ENCODE data around the gene DNAJC5. TPM values are rescaled to one million over a fixed set of nuclear protein-coding genes. Genes with fewer than 3 reads are reported as not detected.
"Not testable (repeated sequence)": the region's sequence is repeated elsewhere in the genome, so short reads cannot be mapped to it uniquely, and the experiment has no call there.

DNAJC5 gene
- polyA plus RNA-seq, 3 donors: 25.7 to 29.0 (median 28.7) TPM

DNA sequence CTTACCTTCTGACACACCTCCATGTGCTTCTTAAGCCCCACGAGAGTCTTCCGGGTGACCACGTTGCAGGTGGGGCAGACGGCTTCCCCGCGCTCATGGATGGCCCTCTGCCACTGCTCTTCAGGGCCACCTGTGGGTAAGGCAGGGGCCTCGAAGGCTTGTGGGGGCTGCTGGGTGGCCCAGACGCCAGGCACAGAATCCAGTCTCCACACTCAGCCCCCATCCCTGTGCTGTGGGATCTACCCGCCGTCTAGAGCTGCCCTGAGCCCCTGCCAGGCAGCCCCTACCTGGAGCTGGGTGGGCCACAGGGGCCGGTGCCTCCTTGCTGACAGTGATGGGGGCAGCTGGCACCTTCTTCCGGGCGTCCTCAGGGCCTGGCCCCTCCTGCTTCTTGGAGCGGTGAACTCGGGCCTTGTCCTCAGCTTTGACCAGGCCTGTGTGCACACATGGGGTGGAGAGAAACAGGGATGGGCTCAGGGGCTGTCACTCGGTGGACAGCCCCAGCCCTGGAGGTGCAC, 68.9 kb downstream of the DNAJC5 start:
- no peak for DNase-seq (ENCODE audit: low read depth in 3 of 3, low spot score in 2 of 3)

DNA sequence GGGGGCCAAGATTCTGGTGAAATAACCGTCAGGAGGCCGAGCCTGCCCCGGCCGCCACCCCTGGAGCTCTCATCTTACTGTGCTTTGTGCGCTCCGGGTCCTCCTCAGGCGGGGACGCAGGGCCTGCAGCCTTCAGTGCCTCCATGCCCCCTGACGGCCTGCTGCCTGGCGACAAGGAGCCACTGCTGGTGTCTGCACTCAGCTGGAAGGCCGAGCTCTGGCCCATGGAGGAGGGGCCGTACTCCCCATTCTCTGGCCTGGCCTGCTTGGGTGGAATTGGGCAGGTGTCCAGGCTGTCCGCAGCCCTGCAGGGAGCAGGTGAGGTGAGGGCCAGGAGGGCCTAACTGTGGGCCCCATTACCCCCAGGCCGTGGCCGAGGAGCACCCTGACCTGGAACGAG, 69.5 kb downstream of the DNAJC5 start:
- DNase-seq (ENCODE audit: low read depth in 3 of 3, low spot score in 2 of 3): no peak

DNA sequence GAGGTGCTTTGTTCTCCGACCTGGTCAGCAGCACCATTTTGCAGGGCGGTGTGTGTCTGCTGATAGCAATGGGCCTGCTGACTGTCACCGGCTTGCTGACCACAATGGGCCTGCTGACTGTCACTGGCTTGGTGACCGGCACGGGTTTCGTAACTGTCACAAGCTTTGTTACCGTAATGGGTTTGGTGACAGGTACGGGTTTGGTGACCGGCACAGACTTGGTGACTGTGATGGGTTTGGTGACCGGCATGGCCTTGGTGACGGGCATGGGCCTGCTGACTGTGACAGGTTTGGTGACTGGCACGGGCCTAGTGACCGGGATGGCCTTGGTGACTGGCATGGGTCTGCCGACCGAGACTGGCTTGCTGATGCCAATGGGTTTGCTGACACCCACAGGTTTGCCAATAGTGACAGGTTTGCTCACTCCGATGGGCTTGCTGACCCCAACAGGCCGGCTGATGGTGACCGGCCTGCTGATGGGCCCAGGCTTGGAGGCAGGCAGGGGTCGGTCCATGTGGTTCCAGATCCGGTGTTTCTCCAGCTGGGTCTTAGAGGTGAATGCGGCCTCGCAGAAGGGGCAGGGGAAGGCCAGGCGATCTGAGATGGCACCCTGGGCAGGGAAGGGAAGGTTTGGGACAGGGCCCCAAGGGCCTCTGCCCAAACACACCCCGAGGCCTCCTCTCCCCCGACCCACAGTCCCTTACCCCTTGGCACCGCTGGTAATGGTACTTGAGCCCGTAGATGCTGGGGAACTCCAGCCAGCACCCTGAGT, 71.4 kb downstream of the DNAJC5 start:
- no peak for DNase-seq (ENCODE audit: low read depth in 3 of 3, low spot score in 2 of 3)

DNA sequence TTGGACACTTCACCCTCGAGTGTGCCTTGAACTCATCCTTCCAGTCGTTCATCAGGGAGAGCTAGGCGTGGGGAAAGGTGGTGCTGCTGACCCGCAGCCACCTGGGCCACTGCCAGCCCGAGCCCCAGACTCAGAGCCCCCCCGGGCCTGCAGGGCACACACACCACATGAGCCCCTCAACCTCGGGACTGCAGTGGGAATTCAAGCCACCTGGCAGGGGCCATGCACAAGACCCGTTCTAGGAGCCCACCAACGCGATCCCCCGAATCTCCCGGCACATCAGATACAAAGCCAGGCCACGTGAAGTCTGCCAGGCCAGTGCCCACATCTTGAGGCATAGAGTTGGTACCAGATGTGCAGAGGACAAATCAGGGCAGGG, 72.0 kb downstream of the DNAJC5 start:
- no peak for DNase-seq (ENCODE audit: low read depth in 3 of 3, low spot score in 2 of 3)

DNA sequence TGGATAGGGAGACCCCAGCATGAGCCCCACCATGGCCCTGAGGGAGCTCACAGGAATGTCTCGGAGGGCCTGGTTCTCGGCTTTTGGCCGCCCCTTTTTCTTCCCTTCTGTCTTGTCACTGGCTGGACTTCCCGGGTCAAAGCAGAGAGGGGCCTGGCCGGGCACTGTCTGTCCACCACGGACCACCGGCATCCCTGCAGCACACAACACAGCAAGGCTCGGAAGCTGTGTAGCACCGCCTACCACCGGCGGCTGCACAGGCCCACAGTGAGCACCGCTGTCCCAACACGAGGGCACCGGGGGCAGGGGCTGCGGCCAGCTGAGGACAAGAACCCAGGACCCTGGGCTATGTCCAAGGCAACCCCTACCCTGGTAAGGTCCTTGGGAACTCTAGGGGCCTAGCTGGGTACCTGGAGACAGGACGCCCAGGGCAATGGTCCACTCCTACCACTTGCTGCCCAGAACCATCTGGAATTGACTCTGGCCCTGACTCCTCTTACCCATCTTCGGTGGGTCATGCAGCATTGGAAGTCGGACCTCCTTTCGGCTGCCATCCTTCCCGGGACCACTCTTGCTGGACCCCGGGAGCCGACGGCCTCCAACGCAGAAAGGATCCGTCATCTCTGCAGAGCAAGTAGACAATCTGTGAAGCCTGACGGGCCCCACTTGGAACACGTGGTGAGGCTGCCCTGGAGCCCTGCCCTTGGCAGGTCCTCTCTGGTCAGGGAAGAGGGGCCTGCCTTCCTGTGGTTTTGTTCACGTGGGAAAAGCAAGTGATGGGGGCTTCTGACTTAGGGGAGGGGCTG, 72.6 kb downstream of the DNAJC5 start:
- no peak for DNase-seq (ENCODE audit: low read depth in 3 of 3, low spot score in 2 of 3)

DNA sequence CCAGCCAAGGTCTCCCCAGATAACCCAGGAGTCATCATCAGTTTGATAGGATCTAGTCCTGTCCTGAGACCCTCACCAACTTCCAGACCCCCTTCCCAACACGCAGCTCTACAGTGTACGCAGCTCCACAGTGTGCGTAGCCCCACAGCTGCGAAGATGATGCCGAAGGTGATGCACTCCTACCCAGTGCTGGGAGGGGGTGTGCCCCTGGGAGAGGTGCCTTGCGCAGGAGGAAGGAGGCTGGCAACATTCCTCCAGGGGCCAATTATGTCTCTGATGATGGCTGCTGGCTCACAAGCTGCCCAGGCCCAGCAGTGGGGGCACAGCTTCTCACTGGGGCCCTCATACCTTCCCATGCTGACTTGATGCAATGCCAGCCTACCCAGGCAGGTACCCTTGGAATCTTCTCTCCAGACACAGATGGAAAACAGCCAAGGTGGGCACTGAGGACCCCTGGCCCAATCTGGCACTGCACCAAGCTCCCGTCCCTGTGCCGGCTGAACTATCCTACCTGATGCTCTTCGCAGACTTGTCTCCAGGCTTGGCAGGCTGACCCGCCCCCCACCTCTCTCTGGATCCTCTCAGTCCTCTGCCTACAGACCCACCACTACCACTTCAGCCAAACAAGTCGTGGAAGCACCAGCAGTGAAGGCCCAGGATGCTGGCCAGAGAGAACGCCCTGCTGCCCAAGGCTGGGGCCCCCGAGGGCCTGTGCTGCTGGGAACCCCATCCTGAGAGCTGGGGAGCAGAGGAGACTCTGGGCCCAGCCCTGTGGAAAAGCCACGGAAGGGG, 73.4 kb downstream of the DNAJC5 start:
- no peak for DNase-seq (ENCODE audit: low read depth in 3 of 3, low spot score in 2 of 3)

DNA sequence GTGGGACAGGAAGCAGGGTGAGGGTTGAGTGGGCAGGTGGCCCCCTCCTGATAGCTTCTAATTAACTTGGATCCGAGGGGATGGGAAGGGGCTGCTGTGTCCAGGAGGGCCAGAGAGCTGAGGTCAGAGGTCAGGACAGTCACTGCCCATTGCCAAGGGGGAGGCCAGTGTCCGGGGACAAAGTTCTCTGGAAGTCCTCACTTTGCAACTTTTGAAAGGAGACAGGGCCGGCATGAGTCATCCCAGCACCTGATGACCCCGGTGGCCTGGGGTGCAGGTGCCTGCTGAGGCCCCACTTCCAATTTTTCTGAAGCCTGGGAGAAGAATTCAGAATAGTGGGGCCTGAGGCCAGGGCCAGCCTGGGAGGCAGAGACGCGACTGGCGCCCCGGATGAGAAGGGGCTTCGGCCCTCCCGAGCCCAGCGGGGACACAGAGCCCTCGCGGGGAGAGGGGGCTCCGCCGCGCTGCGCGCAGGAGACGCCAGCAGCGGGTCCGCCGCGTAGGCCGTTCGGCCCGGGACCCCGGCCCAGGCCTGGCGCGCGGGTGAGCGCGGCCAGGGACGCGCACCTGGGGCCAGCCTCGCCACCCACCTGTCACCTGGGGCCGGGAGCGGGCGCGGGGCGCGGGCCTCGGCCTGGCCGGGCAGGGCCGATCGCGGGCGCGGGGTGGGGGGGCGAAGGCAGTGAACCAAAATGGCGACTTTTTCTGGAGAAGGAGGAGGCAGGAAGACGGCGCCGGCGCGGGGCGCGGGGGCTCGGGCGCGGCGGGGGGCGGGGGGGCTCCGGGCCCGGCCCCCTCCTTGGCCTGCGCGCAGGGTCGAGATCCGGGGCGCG, 74.2 kb downstream of the DNAJC5 start:
- no peak for DNase-seq (ENCODE audit: low read depth in 3 of 3, low spot score in 2 of 3)

DNA sequence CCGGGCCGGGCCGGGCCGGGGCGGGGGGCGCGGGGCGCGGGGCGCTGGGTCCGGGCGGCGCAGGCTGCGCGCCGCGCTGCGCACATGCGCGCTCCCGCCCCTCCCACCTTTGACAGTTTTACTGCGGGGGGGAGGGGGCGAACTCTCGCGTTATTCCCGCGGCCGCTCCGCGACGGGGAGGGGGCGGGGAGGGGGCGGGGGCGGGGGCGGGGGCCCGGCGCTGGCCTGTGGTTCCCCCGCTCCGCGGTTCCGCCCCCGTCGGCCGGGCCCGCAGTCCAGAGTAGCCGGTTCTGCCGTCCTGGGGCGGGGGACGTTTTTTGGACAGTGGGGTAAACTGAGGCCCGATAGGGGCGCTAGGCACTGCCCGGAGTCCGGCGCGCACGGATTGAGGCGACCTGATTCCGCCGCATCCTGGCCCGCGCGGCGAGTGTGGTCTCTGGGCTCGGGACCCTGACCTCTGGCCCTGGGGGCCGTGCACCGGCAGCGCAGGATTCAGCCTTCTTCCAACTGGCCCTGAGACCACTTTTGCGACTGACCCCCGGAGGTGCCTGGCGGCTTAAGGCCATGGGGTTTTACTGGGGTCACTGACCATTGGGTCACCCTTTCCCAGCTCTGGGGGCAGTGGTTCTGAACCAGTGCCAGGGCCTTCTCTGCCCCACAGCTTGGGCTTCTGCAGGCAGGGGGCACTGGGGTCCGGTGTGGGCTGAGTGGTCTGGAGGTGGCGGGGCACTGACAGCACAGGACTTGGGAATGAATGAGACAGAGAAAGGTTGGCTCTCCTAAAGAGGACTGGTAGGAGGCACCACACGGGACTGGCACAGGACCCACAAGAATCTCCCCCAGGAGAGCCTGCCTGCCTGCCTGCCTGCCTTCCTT, 75.2 kb downstream of the DNAJC5 start, which contains the start of gene ZNF512B:
Gene ZNF512B (minus strand): TSS at position 93 of the 876 bp plus-strand sequence. CDS start 1,980 bp downstream, outside the sequence.
- no peak for DNase-seq (ENCODE audit: low read depth in 3 of 3, low spot score in 2 of 3)

DNA sequence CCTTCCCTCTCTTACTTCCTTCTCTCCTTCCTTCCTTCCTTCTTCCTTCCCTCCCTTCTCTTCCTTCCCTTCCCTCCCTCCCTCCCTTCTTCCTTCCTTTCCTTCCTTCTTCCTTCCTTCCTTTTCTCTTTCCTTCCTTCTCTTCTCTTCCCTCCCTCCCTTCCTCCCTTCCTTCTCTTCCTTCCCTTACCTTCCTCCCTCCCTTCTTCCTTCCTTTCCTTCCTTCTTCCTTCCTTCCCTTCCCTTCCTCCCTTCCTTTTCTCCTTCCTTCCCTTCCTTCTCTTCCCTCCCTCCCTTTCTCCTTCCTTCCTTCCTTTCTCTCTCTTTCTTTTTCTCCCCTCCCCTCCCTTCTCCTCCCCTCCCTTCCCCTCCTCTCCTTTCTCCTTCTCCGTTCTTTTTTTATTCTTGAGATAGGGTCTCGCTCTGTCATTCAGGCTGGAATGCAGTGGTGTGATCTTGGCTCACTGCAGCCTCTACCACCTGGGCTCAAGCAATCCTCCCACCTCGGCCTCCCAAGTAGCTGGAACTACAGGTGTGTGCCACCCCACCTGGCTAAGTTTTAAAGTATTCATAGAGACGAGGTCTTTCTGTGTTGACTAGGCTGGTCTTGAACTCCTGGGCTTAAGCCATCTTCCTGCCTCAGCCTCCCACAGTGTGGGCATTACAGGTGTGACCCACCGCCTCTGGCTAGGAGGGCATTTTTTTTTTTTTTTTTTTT, 75.9 kb downstream of the DNAJC5 start:
- DNase-seq (ENCODE audit: low read depth in 3 of 3, low spot score in 2 of 3): no peak

DNA sequence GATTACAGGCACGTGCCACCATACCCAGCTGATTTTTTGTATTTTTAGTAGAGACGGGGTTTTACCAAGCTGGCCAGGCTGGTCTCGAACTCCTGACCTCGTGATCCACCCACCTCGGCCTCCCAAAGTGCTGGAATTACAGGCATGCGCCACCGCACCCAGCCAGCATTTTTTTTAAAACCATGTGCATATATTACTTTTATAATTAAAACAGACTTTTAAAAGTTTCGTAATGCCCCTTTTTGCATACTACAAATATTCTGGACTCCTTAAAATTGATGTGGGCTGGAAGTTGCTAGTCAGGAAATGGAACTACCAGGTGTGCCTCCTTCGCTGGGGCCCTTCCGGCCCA, 77.0 kb downstream of the DNAJC5 start:
- not testable (repeated sequence) for DNase-seq (ENCODE audit: low read depth in 3 of 3, low spot score in 2 of 3)

DNA sequence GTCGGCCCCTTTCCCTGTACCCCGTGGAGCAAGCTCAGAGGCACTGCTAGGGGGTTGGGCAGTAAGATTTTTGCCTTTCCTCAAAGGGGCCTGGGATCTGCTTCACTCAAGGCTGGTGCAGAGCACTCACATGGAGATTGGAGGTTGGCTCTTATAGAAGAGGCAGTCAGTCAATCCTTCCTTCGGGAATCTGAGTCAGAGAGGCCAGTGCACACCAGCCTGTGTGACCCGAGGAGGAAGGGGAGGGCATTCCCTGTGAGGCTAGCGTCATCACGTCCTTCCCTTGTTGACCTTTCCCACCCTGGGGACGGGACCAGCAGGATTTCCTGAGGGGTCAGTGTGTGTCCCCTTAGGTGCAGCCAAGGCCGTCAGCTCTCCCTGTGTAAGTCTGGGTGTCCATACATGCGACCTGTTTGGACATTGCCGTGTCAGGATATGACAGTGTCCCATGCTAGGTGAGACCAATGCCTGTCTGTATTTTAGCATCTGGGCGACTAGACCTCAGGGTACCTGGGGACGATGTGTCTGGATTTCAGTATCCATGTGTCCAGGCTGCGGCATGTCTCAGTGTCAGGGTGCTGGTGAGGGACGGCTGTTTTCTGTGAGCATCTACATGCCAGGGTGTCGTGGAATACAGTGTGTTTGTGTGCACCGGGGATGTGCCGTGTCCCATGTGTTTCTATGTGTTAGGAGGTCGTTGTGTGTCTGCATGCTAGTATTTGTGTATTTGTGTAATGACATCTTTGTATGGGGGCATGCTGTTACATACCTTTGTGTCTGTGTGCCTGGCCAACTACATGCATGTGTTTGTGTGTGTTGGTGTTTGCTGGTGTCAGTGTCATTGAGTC, 77.6 kb downstream of the DNAJC5 start:
- DNase-seq (ENCODE audit: low read depth in 3 of 3, low spot score in 2 of 3): no peak

DNA sequence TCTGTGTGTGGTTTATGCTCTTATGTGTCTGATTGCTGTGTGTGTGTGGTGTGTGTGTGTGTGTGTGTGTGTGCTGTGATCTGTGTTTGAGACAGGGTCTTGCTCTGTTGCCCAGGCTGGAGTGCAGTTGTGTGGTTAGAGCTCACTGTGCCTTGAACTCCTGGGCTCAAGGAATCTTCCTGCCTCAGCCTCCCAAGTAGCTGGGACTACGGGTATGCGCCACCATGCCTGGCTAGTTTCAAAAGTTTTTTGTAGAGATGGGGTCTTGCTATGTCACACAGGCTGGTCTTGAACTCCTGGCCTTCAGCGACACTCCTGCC, 78.2 kb downstream of the DNAJC5 start:
- DNase-seq (ENCODE audit: low read depth in 3 of 3, low spot score in 2 of 3): no peak

DNA sequence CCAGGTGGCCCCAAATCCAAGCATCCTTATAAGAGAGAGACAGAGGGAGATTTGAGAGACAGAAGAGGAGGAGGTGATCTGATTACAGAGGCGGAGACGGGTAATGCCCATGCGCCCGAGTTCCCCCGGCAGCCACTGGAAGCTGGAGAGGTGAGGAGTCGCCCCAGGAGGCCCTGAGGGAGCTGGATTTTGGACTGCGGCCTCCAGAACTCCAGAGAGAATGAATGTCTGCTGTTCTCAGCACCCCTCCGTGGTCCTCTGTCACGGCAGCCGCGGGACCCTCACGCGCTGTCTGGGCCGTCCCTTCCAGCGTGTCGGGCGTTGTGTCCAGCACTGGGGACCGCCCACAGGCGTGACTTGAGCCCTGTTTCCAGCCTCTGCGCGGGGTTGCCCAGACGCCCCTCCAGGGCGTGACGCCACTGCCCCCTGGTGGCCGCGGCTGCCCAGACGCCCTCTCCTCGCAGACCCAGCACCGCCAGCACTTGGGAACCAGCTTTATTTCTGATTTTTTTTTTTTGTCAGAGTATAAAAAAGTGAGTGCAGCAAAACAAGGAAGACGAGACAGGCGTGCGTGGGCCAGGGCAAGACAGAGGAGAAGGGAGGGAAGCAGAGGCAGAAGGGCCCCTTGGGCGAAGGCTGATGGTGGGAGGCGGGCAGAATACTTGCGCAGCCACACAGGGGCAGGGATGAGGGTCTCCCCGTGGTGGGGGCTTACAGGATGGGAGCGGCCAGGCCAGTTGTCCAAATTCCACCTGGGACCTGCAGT, 78.9 kb downstream of the DNAJC5 start:
- DNase-seq (ENCODE audit: low read depth in 3 of 3, low spot score in 2 of 3): peak in 2 of 3 donors; percentile 74 to 81

DNA sequence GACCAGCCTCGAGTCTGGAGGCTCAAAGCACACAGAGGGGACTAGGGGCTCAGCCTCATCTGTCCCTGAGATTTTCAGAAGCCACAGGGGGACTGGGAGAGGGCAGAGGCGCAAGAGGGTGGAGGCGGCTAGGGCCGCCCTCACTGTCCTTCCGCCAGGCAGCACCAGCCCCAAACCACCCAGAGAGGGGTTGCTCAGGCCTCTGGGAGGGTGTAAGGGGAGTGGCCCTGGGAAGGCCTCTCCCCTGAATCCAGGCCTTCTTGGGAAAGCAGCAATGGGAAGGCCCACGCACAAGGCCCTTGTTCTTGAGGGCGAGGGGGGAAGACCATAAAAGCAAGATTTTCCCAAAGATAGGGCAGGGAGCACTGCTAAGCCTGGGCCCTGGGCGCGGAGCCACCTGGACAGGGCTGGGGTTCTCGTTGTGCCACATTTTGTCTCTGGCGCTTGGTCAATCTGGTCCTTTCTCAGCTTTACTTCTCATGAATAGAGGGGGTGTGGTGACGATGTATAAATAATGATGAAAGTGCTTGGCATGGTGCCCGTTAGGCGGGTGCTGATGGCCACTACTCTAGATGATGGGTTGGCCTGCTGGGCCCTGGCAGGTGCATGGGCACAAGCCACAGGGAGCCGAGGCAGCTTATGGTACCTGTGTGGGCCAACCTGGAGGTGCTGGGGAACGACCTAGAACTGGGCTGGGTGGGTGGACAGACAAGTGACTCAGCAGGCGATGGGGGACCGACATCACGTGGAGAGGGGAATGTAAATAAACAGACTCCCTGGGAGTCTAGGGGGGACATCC, 79.7 kb downstream of the DNAJC5 start:
- DNase-seq (ENCODE audit: low read depth in 3 of 3, low spot score in 2 of 3): no peak

DNA sequence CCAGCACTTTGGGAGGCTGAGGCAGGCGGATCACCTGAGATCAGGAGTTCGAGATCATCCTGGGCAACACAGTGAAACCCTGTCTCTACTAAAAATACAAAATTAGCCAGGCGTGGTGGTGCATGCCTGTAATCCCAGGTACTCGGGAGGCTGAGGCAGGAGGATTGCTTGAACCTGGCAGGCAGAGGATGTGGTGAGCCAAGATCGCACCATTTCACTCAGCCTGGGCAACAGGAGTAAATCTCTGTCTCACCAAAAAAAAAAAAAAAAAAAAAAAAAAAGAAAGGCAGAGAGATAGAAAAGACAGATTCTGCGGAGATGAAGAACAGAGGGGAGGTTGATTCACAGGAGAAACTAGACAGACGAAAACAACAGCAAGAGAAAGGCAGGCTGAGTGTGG, 81.6 kb downstream of the DNAJC5 start:
- not testable (repeated sequence) for DNase-seq (ENCODE audit: low read depth in 3 of 3, low spot score in 2 of 3)
